Skeletal muscle satellite cell (primary cell): ENCODE data around the gene USF3.

Source experiments
- H3K27me3 ChIP-seq: 2 replicates; pipeline ENCODE4 v1.7.0; 2013; ENCODE audit warnings: low read length; ENCODE audit not compliant: control insufficient read depth, insufficient read depth
- H3K36me3 ChIP-seq: 2 replicates; pipeline ENCODE4 v1.7.0; 2013; ENCODE audit warnings: mild to moderate bottlenecking, control low read depth, low read length; ENCODE audit not compliant: insufficient read depth
- H3K4me1 ChIP-seq: 2 replicates; pipeline ENCODE4 v1.7.0; 2013; ENCODE audit warnings: low read length; ENCODE audit not compliant: control insufficient read depth, insufficient read depth
- H3K4me2 ChIP-seq: 2 replicates; pipeline ENCODE4 v1.7.0; 2013; ENCODE audit warnings: mild to moderate bottlenecking, low read length
- H3K4me3 ChIP-seq: 2 replicates; pipeline ENCODE4 v1.7.0; 2013; ENCODE audit warnings: low read length
- H3K9ac ChIP-seq: 2 replicates; pipeline ENCODE4 v1.7.0; 2013; ENCODE audit warnings: mild to moderate bottlenecking, low read depth, low read length, moderate library complexity
- H3K9me3 ChIP-seq: replicated peaks from 2 replicates; pipeline ENCODE4 v1.7.0; 2013; ENCODE audit warnings: mild to moderate bottlenecking, control low read depth, low read length

USF3 gene

GRCh38 chr3:113696658-113697499 lies 437 bp upstream of the USF3 start:
- Histone ChIP-seq H3K9ac (peak overlapping the region; percentile 90), H3K27me3 (no peaks in the 10 kb centered on the region), H3K4me1 (peaks cover 21% of the 10 kb centered on the region), H3K4me3 (peak overlapping the region; percentile 83), H3K4me2 (peak overlapping the region; percentile 78), H3K9me3 (no peaks in the 10 kb centered on the region), H3K36me3 (no peaks in the 10 kb centered on the region)

DNA sequence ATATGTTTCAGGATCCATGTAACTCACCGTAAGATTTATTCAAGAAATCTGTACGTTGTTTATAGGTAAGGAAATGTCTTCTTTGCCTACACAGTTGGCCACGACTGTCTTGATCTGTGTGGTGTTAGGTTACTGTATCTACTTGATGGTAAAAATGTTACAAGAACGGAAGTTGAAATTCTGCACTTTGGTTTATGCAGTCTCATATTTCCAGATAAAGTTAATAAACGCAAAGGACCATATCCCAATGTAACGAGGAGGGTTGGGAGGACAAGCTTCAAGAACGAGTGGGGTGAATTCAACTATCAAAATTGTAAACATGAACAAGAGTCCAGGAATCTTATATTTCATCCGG lies 1.0 kb downstream of the USF3 start:
- no peaks in the 10 kb centered on the region for H3K9me3 ChIP-seq
- peak overlapping the region; percentile 90 for H3K9ac ChIP-seq
- H3K4me1 ChIP-seq: peaks cover 21% of the 10 kb centered on the region
- no peaks in the 10 kb centered on the region for H3K36me3 ChIP-seq
- H3K4me3 ChIP-seq: peak overlapping the region; percentile 76
- peak overlapping the region; percentile 85 for H3K4me2 ChIP-seq
- no peaks in the 10 kb centered on the region for H3K27me3 ChIP-seq

- H3K4me1 ChIP-seq: peaks cover 13% of the 10 kb centered on the region
- no peak overlapping the region for H3K9ac ChIP-seq
Measured at GRCh38 chr3:113690482-113690881, 6.0 kb downstream of the USF3 start.

GRCh38 chr3:113685956-113686721 lies 10.3 kb downstream of the USF3 start:
- Histone ChIP-seq H3K9ac (no peak overlapping the region), H3K9me3 (no peaks in the 10 kb centered on the region), H3K4me2 (no peak overlapping the region), H3K4me1 (peaks cover 7% of the 10 kb centered on the region), H3K27me3 (no peaks in the 10 kb centered on the region), H3K4me3 (no peak overlapping the region), H3K36me3 (no peaks in the 10 kb centered on the region)

More at GRCh38 chr3:113690482-113690881, 6.0 kb downstream of the USF3 start:
- no peaks in the 10 kb centered on the region for H3K36me3 ChIP-seq
- no peak overlapping the region for H3K4me2 ChIP-seq
- H3K9me3 ChIP-seq: no peaks in the 10 kb centered on the region
- H3K4me3 ChIP-seq: no peak overlapping the region
- no peaks in the 10 kb centered on the region for H3K27me3 ChIP-seq

- Histone ChIP-seq H3K4me3 (no peak overlapping the region), H3K36me3 (no peaks in the 10 kb centered on the region), H3K4me2 (no peak overlapping the region), H3K27me3 (no peaks in the 10 kb centered on the region), H3K4me1 (peaks cover 7% of the 10 kb centered on the region), H3K9me3 (no peaks in the 10 kb centered on the region), H3K9ac (no peak overlapping the region)
Measured at GRCh38 chr3:113685124-113685523, 11.3 kb downstream of the USF3 start.

- no peak overlapping the region for H3K9ac ChIP-seq
- no peak overlapping the region for H3K4me3 ChIP-seq
- H3K27me3 ChIP-seq: no peaks in the 10 kb centered on the region
- H3K4me2 ChIP-seq: no peak overlapping the region
- H3K4me1 ChIP-seq: peaks cover 7% of the 10 kb centered on the region
- H3K36me3 ChIP-seq: no peaks in the 10 kb centered on the region
- H3K9me3 ChIP-seq: no peaks in the 10 kb centered on the region
Measured at GRCh38 chr3:113684271-113684819, 12.1 kb downstream of the USF3 start.

GRCh38 chr3:113678773-113679172 lies 17.7 kb downstream of the USF3 start:
- H3K9me3 ChIP-seq: no peaks in the 10 kb centered on the region
- no peaks in the 10 kb centered on the region for H3K36me3 ChIP-seq
- H3K9ac ChIP-seq: no peak overlapping the region
- no peak overlapping the region for H3K4me3 ChIP-seq
- H3K4me2 ChIP-seq: no peak overlapping the region
- no peaks in the 10 kb centered on the region for H3K4me1 ChIP-seq
- no peaks in the 10 kb centered on the region for H3K27me3 ChIP-seq

GRCh38 chr3:113677737-113678136 lies 18.7 kb downstream of the USF3 start:
- no peaks in the 10 kb centered on the region for H3K27me3 ChIP-seq
- no peak overlapping the region for H3K4me2 ChIP-seq
- H3K9ac ChIP-seq: no peak overlapping the region
- no peaks in the 10 kb centered on the region for H3K9me3 ChIP-seq
- no peaks in the 10 kb centered on the region for H3K4me1 ChIP-seq
- no peak overlapping the region for H3K4me3 ChIP-seq
- H3K36me3 ChIP-seq: no peaks in the 10 kb centered on the region

GRCh38 chr3:113676261-113676660 lies 20.2 kb downstream of the USF3 start:
- no peaks in the 10 kb centered on the region for H3K36me3 ChIP-seq
- H3K27me3 ChIP-seq: no peaks in the 10 kb centered on the region
- H3K9ac ChIP-seq: no peak overlapping the region
- no peaks in the 10 kb centered on the region for H3K4me1 ChIP-seq
- H3K9me3 ChIP-seq: no peaks in the 10 kb centered on the region
- H3K4me2 ChIP-seq: no peak overlapping the region
- no peak overlapping the region for H3K4me3 ChIP-seq

- Histone ChIP-seq H3K9me3 (no peaks in the 10 kb centered on the region), H3K4me3 (no peak overlapping the region), H3K27me3 (no peaks in the 10 kb centered on the region), H3K36me3 (no peaks in the 10 kb centered on the region), H3K4me1 (peaks cover 5% of the 10 kb centered on the region), H3K9ac (no peak overlapping the region), H3K4me2 (no peak overlapping the region)
Measured at GRCh38 chr3:113673593-113673992, 22.8 kb downstream of the USF3 start.

DNA sequence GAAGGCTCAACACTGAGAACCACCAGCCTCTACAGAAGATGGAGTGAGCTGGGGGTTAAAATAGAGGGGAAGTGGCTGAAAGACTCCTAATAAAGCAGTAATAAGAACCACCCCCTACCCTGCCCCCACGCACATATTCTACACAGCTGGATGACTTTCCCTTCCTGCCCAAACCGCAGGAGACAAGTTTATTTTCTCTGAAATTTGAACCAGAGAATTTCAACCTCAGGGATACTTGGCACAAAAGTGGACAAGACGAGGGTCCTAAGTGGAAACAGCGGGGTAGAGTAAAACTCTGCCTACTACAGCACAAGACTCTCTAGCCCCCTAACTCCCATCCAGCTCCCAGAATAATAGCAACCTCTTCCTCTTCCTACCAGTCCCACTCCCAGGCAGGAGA lies 28.4 kb downstream of the USF3 start:
- Histone ChIP-seq H3K36me3 (no peaks in the 10 kb centered on the region), H3K9ac (no peak overlapping the region), H3K4me2 (peak overlapping the region; percentile 71), H3K27me3 (no peaks in the 10 kb centered on the region), H3K9me3 (no peaks in the 10 kb centered on the region), H3K4me3 (peak overlapping the region; percentile 54), H3K4me1 (peaks cover 14% of the 10 kb centered on the region)
